T-helper 2 cell treated with Interferon-gamma antibody and Interleukin-4, amounts not matched to agents 5 μg/mL and 100 μg/mL, for 36 hours (primary cell): ENCODE results near the gene RAB2B.

ENCODE experiments used
- DNase-seq: peaks from one replicate; pipeline ENCODE4 v3.0.0; 2021; ENCODE audit warnings: low spot score
- H3K27ac Mint-ChIP-seq: one replicate; pipeline ENCODE4 v1.8.0; 2021; ENCODE audit warnings: mild to moderate bottlenecking, mixed read lengths
- H3K27me3 Mint-ChIP-seq: one replicate; pipeline ENCODE4 v1.8.0; 2021; ENCODE audit warnings: low read depth, mixed read lengths
- H3K36me3 Mint-ChIP-seq: one replicate; pipeline ENCODE4 v1.8.0; 2021; ENCODE audit warnings: low read depth, mixed read lengths
- H3K4me1 Mint-ChIP-seq: one replicate; pipeline ENCODE4 v1.8.0; 2021; ENCODE audit warnings: low read depth, mixed read lengths
- H3K4me3 Mint-ChIP-seq: one replicate; pipeline ENCODE4 v1.8.0; 2022; ENCODE audit warnings: mild to moderate bottlenecking, moderate library complexity, mixed read lengths
- H3K9me3 Mint-ChIP-seq: one replicate; pipeline ENCODE4 v1.8.0; 2021; ENCODE audit warnings: mixed read lengths

Gene RAB2B

DNA sequence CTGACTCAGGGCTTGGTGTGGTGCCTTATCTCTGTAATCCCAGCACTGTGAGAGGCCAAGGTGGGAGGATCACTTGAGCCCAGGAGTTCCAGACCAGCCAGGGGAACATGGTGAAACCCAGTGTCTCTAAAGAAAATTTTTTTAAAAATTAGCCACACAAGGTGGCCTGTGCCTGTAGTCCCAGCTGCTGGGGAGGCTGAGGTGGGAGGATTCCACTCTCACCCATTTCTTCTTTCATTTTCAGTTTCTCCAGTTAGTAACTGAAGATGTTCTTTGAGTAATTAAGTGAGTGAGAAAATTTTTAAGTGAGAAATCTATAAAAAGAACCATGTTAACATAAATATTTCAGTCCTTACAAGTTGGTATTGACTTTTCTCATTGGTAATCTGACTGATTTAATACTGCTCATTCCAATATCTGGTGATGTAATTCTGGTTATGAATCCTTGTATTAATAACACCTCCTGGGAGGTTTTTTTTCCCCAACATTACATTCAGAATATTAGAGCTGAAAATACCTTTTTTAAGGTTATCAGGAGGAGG is 28.3 kb upstream of the RAB2B start:
- H3K36me3 Mint-ChIP-seq: peaks cover 54% of the 10 kb centered on the region
- peaks cover 20% of the 10 kb centered on the region for H3K4me1 Mint-ChIP-seq
- H3K27me3 Mint-ChIP-seq: no peaks in the 10 kb centered on the region
- peak overlapping the region; percentile 59 for H3K27ac Mint-ChIP-seq
- H3K4me3 Mint-ChIP-seq: peak overlapping the region; percentile 57
- no peaks in the 10 kb centered on the region for H3K9me3 Mint-ChIP-seq
- DNase-seq: peak; percentile 28

- Mint-ChIP-seq H3K36me3 (peaks cover 63% of the 10 kb centered on the region), H3K27ac (no peak overlapping the region), H3K9me3 (no peaks in the 10 kb centered on the region), H3K27me3 (no peaks in the 10 kb centered on the region), H3K4me1 (peaks cover 27% of the 10 kb centered on the region), H3K4me3 (no peak overlapping the region)
- DNase-seq: no peak
These were observed 26.6 kb upstream of the RAB2B start for GRCh38 chr14:21503376-21503775.

DNA sequence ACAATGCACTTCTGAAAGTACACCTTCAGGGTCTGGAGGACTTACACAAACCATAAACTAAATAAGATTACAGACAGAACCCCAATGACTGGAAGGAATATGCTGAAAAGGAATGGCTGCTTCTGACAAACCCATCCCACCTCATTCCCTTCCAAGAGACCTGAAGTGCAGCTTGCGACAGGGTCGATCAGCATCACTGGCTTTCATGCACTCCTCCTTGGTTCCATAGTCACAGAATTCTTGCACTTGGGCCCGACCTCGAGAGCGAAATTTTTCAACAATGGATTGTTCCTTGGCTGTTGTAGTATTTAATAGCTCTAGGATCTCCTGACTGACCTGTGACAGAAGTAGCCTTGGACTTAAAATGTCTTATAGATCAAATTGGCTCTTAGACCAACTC is 24.8 kb upstream of the RAB2B start:
- H3K27ac Mint-ChIP-seq: no peak overlapping the region
- H3K27me3 Mint-ChIP-seq: no peaks in the 10 kb centered on the region
- H3K9me3 Mint-ChIP-seq: no peaks in the 10 kb centered on the region
- H3K4me1 Mint-ChIP-seq: peaks cover 23% of the 10 kb centered on the region
- H3K36me3 Mint-ChIP-seq: peaks cover 58% of the 10 kb centered on the region
- no peak for DNase-seq
- H3K4me3 Mint-ChIP-seq: no peak overlapping the region

DNA sequence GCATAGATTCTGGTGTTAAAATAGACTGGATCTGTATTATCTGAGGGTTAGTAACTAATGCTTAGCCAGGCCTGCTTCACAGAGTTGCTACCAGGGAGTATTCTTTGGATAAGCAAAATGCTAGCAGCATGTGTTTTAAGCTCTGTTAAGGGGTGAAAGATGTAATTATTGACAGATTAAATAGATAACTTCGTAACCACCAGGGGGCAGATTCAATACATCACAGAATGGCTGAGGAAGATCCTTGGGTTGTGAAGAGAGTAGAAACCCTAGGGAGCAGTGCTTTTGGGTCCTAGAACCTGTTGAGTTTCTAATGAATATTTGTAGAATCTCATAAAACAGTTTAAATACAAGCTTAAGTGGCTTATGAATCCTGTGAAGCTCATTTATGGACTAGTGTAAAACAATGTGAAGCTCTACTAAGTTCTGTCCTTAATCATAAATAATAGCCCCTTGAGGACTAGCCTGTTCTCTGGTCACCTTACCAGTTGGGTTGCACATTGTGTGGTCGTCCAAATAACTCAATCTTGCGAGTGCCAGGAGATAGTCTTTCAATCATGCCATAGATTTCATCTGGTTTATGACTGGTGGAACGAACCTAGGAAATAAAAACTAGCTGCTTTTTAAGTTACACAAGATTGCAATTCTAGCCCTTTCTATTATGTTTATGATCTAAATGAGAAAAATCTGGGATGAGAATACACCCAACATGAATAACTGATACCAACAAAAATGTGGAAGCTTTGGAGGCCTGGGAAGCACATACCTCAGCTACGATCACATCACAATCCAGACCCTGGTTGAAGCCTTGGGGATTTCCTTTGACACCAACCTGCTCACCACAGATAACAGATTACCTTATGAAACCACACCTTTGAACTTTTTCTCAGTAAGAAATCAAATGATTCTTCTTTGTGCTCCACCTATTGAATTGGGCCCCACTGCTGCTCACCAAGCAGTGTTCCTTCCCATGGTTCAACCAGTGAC is 22.1 kb upstream of the RAB2B start:
- no peak for DNase-seq
- H3K9me3 Mint-ChIP-seq: no peaks in the 10 kb centered on the region
- H3K27ac Mint-ChIP-seq: peak overlapping the region; percentile 13
- peaks cover 15% of the 10 kb centered on the region for H3K4me1 Mint-ChIP-seq
- no peaks in the 10 kb centered on the region for H3K27me3 Mint-ChIP-seq
- H3K36me3 Mint-ChIP-seq: peaks cover 67% of the 10 kb centered on the region
- H3K4me3 Mint-ChIP-seq: no peak overlapping the region

DNA sequence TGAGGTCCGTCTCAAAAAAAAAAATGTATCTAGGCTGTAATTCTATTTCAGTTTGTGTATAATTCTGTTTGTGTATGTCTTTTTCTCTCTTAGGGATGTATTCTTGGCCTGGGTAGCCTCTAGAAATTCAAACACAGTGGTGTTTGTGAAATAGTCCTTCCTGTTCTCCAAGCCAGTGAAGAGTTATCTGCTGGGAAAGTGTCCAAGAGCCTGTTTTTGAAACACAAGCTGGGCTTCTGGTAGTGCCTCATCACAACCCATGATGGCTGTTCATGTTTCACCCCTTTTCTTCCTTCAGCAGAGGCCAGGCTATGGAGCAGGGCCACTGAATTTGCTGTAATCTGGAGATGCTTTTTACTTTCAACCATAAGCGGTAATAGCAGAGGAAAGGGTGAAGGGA is 19.7 kb upstream of the RAB2B start:
- H3K36me3 Mint-ChIP-seq: peaks cover 64% of the 10 kb centered on the region
- H3K27ac Mint-ChIP-seq: no peak overlapping the region
- no peaks in the 10 kb centered on the region for H3K27me3 Mint-ChIP-seq
- H3K4me3 Mint-ChIP-seq: no peak overlapping the region
- DNase-seq: no peak
- H3K4me1 Mint-ChIP-seq: peaks cover 15% of the 10 kb centered on the region
- H3K9me3 Mint-ChIP-seq: no peaks in the 10 kb centered on the region

GRCh38 chr14:21494902-21495762 is 18.4 kb upstream of the RAB2B start:
- Mint-ChIP-seq H3K27me3 (no peaks in the 10 kb centered on the region), H3K9me3 (no peaks in the 10 kb centered on the region), H3K36me3 (peaks cover 62% of the 10 kb centered on the region), H3K27ac (no peak overlapping the region), H3K4me1 (peaks cover 15% of the 10 kb centered on the region), H3K4me3 (no peak overlapping the region)
- no peak for DNase-seq

DNA sequence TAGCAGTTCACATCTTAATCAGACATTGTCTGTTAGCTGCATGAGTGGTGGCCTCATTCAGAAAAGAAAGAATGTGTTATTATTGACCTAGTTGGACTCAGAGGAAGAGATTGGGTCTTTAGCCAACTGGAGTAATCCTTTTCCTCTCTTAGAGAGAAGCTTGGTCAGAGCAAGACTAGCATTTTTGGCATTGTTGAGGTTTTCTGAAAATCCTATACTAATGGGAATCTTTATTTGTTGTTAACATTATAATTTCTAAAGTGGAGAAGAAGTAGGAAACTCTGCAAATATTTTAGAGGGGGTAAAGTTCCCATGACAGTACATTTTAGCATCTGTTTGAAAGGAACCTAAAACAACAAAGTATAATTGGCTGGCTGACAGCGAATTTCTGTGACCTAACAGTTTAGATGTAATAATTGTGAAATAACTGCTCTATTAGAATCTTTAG is 9.9 kb upstream of the RAB2B start:
- H3K27ac Mint-ChIP-seq: no peak overlapping the region
- H3K4me1 Mint-ChIP-seq: peaks cover 3% of the 10 kb centered on the region
- H3K9me3 Mint-ChIP-seq: no peaks in the 10 kb centered on the region
- no peaks in the 10 kb centered on the region for H3K27me3 Mint-ChIP-seq
- peaks cover 24% of the 10 kb centered on the region for H3K36me3 Mint-ChIP-seq
- H3K4me3 Mint-ChIP-seq: no peak overlapping the region
- DNase-seq: no peak

DNA sequence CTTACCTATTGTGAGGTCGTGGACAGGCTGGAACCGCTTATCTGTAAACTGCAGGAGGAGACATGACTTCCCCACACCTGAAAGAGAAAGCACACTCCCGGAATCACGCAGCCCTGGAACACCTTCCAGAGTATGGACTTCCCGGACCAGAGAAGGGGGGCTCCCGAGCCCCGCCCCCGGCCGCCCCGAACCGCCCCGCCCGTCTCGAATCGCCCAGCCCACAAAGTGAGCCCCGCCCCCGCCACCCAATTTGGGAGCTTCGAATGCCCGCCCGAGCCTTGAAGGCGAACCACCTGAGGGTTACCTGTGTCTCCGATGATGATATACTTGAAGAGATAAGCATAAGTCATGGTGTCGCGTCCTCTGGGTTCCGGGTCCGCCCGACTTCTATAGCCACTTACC is 235 bp downstream of the RAB2B start:
- H3K4me1 Mint-ChIP-seq: peaks cover 21% of the 10 kb centered on the region
- H3K4me3 Mint-ChIP-seq: peak overlapping the region; percentile 100
- DNase-seq: no peak
- H3K36me3 Mint-ChIP-seq: peaks cover 24% of the 10 kb centered on the region
- H3K27ac Mint-ChIP-seq: peak overlapping the region; percentile 100
- H3K9me3 Mint-ChIP-seq: no peaks in the 10 kb centered on the region
- no peaks in the 10 kb centered on the region for H3K27me3 Mint-ChIP-seq

- Mint-ChIP-seq H3K4me3 (peak overlapping the region; percentile 100), H3K4me1 (peaks cover 21% of the 10 kb centered on the region), H3K27ac (peak overlapping the region; percentile 100), H3K9me3 (no peaks in the 10 kb centered on the region), H3K27me3 (no peaks in the 10 kb centered on the region), H3K36me3 (peaks cover 22% of the 10 kb centered on the region)
- DNase-seq: no peak
These were observed 814 bp downstream of the RAB2B start for GRCh38 chr14:21475767-21476522.

GRCh38 chr14:21467616-21468015 is 9.1 kb downstream of the RAB2B start:
- no peaks in the 10 kb centered on the region for H3K27me3 Mint-ChIP-seq
- DNase-seq: no peak
- H3K27ac Mint-ChIP-seq: no peak overlapping the region

DNA sequence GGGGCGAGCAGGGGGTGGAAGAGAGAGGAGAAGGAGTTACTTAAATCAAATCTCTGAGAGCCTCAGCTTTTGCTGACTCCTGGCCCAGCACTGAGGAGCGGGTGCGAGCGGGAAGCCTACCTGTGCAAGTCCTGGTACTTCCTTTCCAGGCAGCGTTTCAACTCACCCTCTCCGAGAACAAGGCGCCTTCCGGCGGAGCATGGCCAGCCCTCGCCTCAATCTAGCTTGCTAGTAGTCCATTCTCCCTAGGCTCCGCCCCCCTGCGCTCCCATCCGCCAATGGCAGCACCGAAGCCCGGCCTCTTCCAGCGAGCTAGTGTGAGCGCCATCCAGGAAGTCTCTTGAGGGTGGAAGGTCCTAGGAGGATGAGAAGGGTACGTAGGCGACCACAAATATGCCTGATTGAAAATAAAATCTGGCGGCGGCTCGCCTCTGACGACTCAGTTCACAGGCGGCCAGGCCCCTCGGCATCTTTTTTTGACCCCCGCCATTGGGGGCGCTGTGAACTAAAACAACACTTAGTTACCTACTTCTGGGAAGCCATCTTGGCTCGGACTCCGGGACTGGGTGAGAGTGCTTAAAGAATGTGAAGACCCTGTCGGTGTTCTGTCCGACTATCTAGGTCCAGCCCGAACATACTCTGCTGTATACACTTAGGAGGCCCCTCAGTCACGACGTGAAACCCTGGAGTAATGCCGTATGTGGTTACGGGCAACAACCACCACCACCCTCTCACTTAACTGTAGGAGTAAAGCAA is 20.7 kb downstream of the RAB2B start, which contains the start of gene CHD8:
CHD8 (minus strand) TSS at position 212 of the 756 bp plus-strand sequence. CDS start 24,480 bp downstream, outside the sequence.
- peaks cover 28% of the 10 kb centered on the region for H3K4me1 Mint-ChIP-seq
- no peaks in the 10 kb centered on the region for H3K27me3 Mint-ChIP-seq
- peak; percentile 100 for DNase-seq
- H3K27ac Mint-ChIP-seq: peak within 1 kb of the TSS; percentile 98
- H3K9me3 Mint-ChIP-seq: no peaks in the 10 kb centered on the region
- H3K36me3 Mint-ChIP-seq: peaks cover 17% of the 10 kb centered on the region
- peak within 1 kb of the TSS; percentile 97 for H3K4me3 Mint-ChIP-seq

More at GRCh38 chr14:21467616-21468015, 9.1 kb downstream of the RAB2B start:
- no peak overlapping the region for H3K4me3 Mint-ChIP-seq
- H3K36me3 Mint-ChIP-seq: peaks cover 12% of the 10 kb centered on the region
- H3K9me3 Mint-ChIP-seq: no peaks in the 10 kb centered on the region
- H3K4me1 Mint-ChIP-seq: no peaks in the 10 kb centered on the region

DNA sequence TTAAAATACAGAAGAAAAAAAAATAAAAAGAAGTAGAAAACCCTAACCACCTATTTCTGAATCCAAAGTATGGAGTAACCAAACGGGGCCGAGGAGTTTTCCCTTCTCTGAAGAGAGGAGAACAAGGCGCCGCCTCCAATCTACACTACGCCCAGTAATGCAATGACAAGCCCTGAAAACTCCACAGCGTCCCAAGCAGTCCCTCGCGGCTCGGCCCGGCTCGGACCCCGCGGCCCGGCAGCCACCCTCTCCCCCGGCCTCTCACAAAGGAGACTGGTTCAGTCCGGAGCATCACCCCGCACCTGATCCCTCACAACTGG is 21.2 kb downstream of the RAB2B start:
- Mint-ChIP-seq H3K27me3 (no peaks in the 10 kb centered on the region), H3K4me3 (peak overlapping the region; percentile 97), H3K4me1 (peaks cover 32% of the 10 kb centered on the region), H3K36me3 (peaks cover 17% of the 10 kb centered on the region), H3K27ac (peak overlapping the region; percentile 98), H3K9me3 (no peaks in the 10 kb centered on the region)
- DNase-seq: no peak
